ENCODE measurements around the gene TLCD3A. TPM values are rescaled to one million over a fixed set of nuclear protein-coding genes. Genes with fewer than 3 reads are reported as not detected.
"Not testable (repeated sequence)": the region's sequence is repeated elsewhere in the genome, so short reads cannot be mapped to it uniquely, and the experiment has no call there.

The TLCD3A gene
- total RNA-seq, result 10 to 100 TPM in 1 of 2 donors, 1 to 10 TPM in 1; 1.5 to 20.4 TPM

DNA sequence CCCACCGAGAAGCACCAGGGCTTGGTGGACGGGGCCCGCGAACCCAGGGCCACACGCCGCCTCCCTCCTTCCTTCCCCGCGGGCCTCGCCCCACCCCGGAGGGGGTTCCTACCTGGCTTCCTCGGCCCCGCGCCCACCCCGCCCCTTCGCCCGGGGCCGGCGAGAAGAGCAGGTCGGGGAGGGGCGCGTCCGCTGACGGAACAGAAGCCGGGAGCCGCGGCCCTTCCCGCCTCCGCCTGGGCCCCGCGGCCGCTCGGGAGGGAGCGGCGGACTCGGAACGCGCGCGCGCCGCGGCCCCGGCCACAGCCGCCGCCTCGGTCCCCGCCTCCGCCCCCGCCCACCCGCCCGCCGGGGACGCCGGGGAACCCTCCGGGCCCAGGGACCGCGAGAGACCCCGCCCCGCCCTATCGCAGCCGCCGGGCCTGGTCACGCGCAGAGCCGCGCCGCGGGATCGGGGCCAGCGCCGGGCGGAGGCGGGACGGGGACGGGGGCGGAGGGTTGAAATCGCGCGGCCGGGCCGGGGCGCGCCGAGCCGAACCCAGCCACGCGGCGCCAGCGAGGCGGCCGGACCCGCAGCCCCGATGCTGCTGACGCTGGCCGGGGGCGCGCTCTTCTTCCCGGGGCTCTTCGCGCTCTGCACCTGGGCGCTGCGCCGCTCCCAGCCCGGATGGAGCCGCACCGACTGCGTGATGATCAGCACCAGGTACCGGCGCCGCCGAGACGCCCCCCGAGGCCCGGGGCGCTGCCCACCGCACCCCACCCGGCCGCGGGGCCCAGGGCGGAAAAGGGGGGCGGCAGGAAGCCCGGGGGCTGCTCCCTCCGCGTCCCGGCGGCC, at the start of gene TLCD3A:
TSS of gene TLCD3A (plus strand) at position 530 of the 835 bp plus-strand sequence. CDS start at position 582, 52 bp downstream.
- H3K36me3 Mint-ChIP-seq, result peaks cover 0 to 33% of the 10 kb centered on the region in 2 donors
- peak within 1 kb of the TSS in 1 of 2 donors; percentile 75 for H3K27ac Mint-ChIP-seq
- DNase-seq (ENCODE audit: low spot score in 2 of 2) (peak in 1 of 2 donors; percentile 66), ATAC-seq (peak; percentile 82 to 85)
- H3K9me3 Mint-ChIP-seq, result no peaks in the 10 kb centered on the region

DNA sequence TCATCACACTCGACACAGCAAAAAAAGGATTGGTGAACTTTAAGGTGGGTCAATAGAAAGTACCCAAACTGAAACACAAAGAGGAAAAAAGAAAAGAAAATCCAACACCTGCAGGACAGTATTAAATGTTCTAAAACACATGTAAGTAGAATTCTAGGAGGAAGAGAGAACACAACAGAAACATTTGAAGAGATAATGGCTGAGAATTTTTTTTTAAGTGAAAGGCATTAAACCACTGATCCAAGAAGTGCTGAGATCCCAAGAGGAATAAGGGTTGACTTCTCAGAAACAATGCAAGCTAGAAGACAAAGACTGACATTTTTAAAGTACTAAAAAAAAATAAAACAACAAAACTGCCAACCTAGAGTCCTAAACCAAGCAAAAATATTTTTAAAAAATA, 49.4 kb upstream of the TLCD3A start:
- Mint-ChIP-seq H3K36me3 (peaks cover 0 to 11% of the 10 kb centered on the region in 2 donors), H3K27ac (peak overlapping the region in 1 of 2 donors; percentile 36), H3K9me3 (no peaks in the 10 kb centered on the region)
- ATAC-seq, result no peak
- no peak for DNase-seq (ENCODE audit: low spot score in 2 of 2)

DNA sequence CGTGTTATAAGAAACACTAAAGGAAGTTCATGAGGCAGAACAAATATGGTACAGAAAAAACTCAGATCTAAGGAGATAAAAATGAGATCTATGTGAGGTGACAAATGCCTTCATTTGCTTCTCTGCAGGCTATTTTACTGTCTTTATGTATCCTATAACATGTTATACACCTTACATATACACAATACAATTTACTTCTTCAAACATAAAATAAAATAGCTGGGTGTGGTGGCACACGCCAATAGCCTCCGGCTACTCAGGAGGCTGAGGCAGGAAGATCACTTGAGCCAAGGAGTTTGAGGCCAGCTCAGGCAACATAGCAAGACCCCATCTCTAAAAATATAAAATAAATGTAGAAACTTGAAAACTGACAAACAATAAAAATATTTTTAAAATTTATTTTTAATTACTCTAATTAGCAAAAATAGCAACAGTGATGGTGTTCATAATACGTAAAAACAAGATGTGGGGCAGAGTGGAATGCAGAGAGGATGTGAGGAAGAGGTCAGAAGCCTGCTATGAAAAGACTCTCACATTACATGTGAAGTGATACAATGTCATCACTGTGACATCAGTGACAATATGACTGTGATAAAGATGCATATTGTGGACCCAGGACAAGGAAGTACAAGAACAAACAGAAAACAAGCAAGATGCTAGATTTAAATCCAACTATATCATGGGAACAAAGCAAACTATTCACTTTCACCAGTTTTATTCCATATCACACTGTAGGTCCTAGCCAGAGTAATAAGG, 48.7 kb upstream of the TLCD3A start:
- peak in 1 of 2 donors; percentile 44 for ATAC-seq
- H3K27ac Mint-ChIP-seq, result no peak overlapping the region
- H3K36me3 Mint-ChIP-seq, result peaks cover 0 to 11% of the 10 kb centered on the region in 2 donors
- H3K9me3 Mint-ChIP-seq, result no peaks in the 10 kb centered on the region
- no peak for DNase-seq (ENCODE audit: low spot score in 2 of 2)

DNA sequence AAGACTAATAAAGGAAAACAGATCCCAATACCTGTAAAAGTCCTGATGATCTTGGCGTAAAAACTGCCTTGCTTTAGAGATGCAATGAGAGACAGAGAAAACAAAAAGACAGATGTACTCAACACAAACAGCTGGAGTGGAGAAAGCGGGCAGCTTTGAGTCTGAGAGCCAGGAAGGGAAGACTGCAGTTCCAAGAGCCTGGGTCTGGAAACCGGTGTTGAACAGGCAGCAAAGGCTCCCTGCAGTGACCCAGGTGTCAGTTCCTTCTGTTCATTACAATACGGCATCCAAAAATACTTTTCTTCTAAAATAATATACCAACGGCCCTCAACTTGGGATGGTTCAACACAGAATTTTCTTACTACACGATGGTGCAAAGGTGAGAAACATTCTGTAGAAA, 47.4 kb upstream of the TLCD3A start:
- Mint-ChIP-seq H3K27ac (no peak overlapping the region), H3K9me3 (no peaks in the 10 kb centered on the region), H3K36me3 (peaks cover 0 to 4% of the 10 kb centered on the region in 2 donors)
- DNase-seq (ENCODE audit: low spot score in 2 of 2) (no peak), ATAC-seq (no peak)

DNA sequence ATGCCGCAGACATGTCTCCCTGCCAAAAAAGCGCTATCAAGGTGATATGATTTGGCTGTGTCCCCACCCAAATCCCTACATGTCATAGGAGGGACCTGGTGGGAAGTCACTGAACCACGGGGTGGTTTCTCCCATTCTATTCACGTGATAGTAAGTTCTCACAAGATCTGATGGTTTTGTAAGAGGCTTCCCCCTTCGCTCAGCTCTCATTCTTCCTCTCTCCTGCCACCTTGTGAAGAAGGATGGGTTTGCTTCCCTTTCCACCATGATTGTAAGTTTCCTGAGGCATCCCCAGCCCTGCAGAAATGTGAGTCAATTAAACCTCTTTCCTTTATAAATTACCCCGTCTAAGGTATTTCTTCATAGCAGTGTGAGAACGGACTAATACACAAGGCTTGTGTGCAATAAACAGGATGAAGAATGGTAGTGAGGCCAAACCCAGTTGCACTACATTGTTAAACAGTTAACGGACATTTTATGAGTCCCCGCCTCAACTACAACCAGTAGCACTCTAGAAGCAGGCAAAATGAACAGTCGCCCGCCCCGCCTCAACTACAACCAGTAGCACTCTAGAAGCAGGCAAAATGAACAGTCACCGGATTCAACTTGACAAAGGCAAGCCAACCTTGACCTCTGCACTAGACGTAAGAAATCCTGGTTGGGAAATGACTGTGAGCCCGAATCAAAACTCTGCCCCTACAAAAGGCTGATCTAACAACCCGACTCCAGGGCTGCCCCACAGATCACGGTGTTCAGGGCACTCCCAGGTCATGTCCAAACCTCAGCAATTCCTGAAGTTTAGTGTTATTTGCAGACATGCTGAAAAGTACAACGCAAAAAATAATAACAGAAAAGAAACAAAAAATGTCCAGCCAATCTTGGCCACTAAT, 44.1 kb upstream of the TLCD3A start:
- Mint-ChIP-seq H3K27ac (peak overlapping the region in 1 of 2 donors; percentile 17), H3K9me3 (no peaks in the 10 kb centered on the region), H3K36me3 (peaks cover 0 to 5% of the 10 kb centered on the region in 2 donors)
- DNase-seq (ENCODE audit: low spot score in 2 of 2), result no peak
- ATAC-seq, result no peak

DNA sequence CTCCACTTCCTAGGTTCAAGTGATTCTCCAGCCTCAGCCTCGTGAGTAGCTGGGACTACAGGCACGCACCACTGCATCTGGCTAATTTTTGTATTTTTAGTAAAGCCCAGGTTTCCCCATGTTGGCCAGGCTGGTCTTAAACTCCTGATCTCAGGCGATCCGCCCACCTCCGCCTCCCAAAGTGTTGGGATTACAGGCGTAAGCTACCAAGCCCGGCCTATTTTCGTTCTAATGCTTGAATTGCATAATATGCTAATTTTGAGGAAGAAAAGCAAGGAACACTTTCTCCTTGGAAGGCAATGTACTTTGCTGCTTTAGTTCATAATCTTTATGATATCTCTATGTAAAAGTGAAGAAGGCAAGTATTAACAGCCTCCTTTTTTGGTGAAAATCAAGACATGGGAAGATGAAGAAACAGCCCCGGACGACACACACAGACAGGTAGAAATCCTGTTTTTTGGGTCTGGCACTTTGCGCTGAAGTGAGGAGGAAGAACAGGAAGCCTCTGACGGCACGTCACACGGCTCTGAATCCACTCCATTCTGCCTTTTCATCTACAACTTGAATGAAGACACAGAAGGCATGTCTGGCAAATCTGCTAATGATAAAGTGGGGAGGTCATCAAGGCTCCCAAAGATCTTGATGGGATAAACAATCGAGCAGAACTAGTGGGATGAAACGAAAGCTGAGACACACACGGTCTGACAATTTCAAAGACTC, 42.7 kb upstream of the TLCD3A start:
- no peaks in the 10 kb centered on the region for H3K9me3 Mint-ChIP-seq
- peaks cover 0 to 5% of the 10 kb centered on the region in 2 donors for H3K36me3 Mint-ChIP-seq
- DNase-seq (ENCODE audit: low spot score in 2 of 2) (no peak), ATAC-seq (no peak)
- no peak overlapping the region for H3K27ac Mint-ChIP-seq

DNA sequence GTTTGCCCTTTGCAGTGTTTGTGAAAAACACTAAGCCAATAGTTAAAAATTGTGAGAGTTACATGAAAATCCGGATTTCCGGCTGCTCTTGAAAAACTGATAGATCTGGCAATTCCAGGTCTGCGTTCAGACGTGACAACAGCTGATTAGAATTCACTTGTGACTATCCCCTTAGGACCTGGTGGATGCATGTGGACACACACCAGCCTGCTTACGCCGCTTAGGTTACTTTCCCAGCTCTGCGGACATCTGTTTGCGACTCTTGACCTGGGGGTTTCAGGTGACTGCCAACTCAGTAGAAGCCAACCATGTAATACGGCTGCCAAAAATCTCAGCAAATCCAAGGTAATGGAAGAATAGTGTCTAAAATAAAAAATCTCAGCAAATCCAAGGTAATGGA, 42.0 kb upstream of the TLCD3A start:
- peaks cover 0 to 5% of the 10 kb centered on the region in 2 donors for H3K36me3 Mint-ChIP-seq
- DNase-seq (ENCODE audit: low spot score in 2 of 2) (no peak), ATAC-seq (no peak)
- H3K9me3 Mint-ChIP-seq, result no peaks in the 10 kb centered on the region
- H3K27ac Mint-ChIP-seq, result peak overlapping the region in 1 of 2 donors; percentile 24

- ATAC-seq, result no peak
- Mint-ChIP-seq H3K9me3 (no peaks in the 10 kb centered on the region), H3K36me3 (peaks cover 0 to 5% of the 10 kb centered on the region in 2 donors), H3K27ac (no peak overlapping the region)
- DNase-seq (ENCODE audit: low spot score in 2 of 2), result no peak
Measured at GRCh38 chr17:691423-691822, 41.0 kb upstream of the TLCD3A start.

GRCh38 chr17:692116-692515, 40.3 kb upstream of the TLCD3A start:
- DNase-seq (ENCODE audit: low spot score in 2 of 2), result no peak
- Mint-ChIP-seq H3K27ac (no peak overlapping the region), H3K9me3 (no peaks in the 10 kb centered on the region), H3K36me3 (peaks cover 3 to 9% of the 10 kb centered on the region in 2 donors)
- ATAC-seq, result no peak

- no peak for ATAC-seq
- Mint-ChIP-seq H3K9me3 (no peaks in the 10 kb centered on the region), H3K27ac (no peak overlapping the region), H3K36me3 (peaks cover 5 to 11% of the 10 kb centered on the region in 2 donors)
- no peak for DNase-seq (ENCODE audit: low spot score in 2 of 2)
Measured at GRCh38 chr17:693791-694638, 38.4 kb upstream of the TLCD3A start.

- H3K27ac Mint-ChIP-seq, result no peak overlapping the region
- ATAC-seq (no peak), DNase-seq (ENCODE audit: low spot score in 2 of 2) (no peak)
- H3K9me3 Mint-ChIP-seq, result no peaks in the 10 kb centered on the region
- H3K36me3 Mint-ChIP-seq, result peaks cover 5 to 7% of the 10 kb centered on the region in 2 donors
Measured at GRCh38 chr17:696369-696768, 36.0 kb upstream of the TLCD3A start.

DNA sequence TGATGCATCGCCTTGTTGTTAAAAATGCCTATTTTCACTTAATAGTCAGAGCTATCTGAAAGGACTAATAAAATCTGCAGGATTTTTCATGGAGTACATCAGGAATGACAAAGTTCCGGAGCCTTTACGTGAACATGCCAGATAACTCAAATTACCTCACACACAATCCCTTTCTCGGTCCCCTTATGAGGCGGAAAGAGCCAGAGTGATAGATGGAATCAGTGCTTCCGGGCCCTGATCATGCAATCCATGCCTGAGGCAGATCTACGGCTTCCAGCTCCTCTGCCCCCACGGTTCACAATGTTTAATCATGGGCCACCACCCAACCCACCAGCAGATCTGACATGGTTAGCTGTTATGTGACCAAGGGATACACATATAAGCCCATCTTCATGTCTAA, 34.7 kb upstream of the TLCD3A start:
- ATAC-seq, result no peak
- peak overlapping the region in 1 of 2 donors; percentile 14 for H3K27ac Mint-ChIP-seq
- DNase-seq (ENCODE audit: low spot score in 2 of 2), result no peak
- H3K9me3 Mint-ChIP-seq, result no peaks in the 10 kb centered on the region
- H3K36me3 Mint-ChIP-seq, result peaks cover 5 to 7% of the 10 kb centered on the region in 2 donors

GRCh38 chr17:698096-698495, 34.3 kb upstream of the TLCD3A start:
- not testable (repeated sequence) for H3K27ac Mint-ChIP-seq; ATAC-seq; H3K36me3 Mint-ChIP-seq; H3K9me3 Mint-ChIP-seq; DNase-seq (ENCODE audit: low spot score in 2 of 2)

DNA sequence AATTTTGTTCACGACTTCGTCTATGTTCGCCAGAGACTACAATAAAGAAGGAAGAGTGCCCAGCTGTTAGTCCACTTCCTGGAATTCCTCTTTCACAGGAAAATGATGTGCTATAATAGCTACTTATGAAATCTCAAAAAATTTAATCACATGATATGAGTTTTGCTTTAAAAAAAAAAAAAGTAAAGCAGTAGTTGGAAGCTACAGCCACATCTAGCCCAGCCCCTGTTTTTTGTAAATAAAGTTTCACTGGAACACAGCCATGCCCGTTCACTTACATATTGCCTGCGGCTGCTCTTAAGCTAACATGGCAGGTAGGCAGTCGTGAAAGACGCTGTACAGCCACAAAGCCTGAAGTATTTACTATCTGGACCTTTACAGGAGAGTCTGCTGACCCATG, 33.1 kb upstream of the TLCD3A start:
- no peak for ATAC-seq
- no peak for DNase-seq (ENCODE audit: low spot score in 2 of 2)
- Mint-ChIP-seq H3K27ac (no peak overlapping the region), H3K9me3 (no peaks in the 10 kb centered on the region), H3K36me3 (peaks cover 5 to 7% of the 10 kb centered on the region in 2 donors)

GRCh38 chr17:700504-701094, 31.8 kb upstream of the TLCD3A start:
- H3K27ac Mint-ChIP-seq, result peak overlapping the region in 1 of 2 donors; percentile 44
- DNase-seq (ENCODE audit: low spot score in 2 of 2) (no peak), ATAC-seq (peak; percentile 39 to 50)

More at GRCh38 chr17:700504-701094, 31.8 kb upstream of the TLCD3A start:
- peaks cover 5 to 7% of the 10 kb centered on the region in 2 donors for H3K36me3 Mint-ChIP-seq
- H3K9me3 Mint-ChIP-seq, result no peaks in the 10 kb centered on the region

Measured in activated naive CD4-positive, alpha-beta T cell treated with anti-CD3 and anti-CD28 coated beads, Interleukin-2, amount 50 U/mL, for 72 hours (primary cell).